Activated CD8-positive, alpha-beta T cell treated with anti-CD3 and anti-CD28 coated beads, Interleukin-2, amount 10 ng/mL, durations not matched to agents 7 days and 5 days (primary cell): Measurements from ENCODE around the gene ZGPAT. TPM values are rescaled to one million over a fixed set of nuclear protein-coding genes. Genes with fewer than 3 reads are reported as not detected.
A peak's percentile ranks its signal among the peaks of the same experiment; 100 is the strongest.

Experiments used
- ATAC-seq: fragments of 150-1000 bp; cut with Tn5 transposase; one replicate; pipeline ENCODE4 v1.10.0; 2021; ENCODE audit warnings: moderate library complexity
- CTCF ChIA-PET: fragments of 350-600 bp; sonication (Branson Sonifier 250); formaldehyde crosslinking; loops from one replicate; lab custom pipeline; 2021; ENCODE audit warnings: antibody characterized with exemption; lab: Charles Lee
- POLR2A ChIA-PET: fragments of 350-600 bp; sonication (Branson Sonifier 250); formaldehyde crosslinking; loops from one replicate; lab custom pipeline; 2021; ENCODE audit warnings: antibody characterized with exemption; lab: Charles Lee
- DNase-seq: peaks from one replicate; pipeline ENCODE4 v3.0.0-alpha.2; 2020
- H3K27ac Mint-ChIP-seq: one replicate; pipeline ENCODE4 v1.8.0; 2021; ENCODE audit warnings: mild to moderate bottlenecking, mixed read lengths
- H3K27me3 Mint-ChIP-seq: one replicate; pipeline ENCODE4 v1.8.0; 2021; ENCODE audit warnings: low read depth, mixed read lengths
- H3K36me3 Mint-ChIP-seq: one replicate; pipeline ENCODE4 v1.8.0; 2021; ENCODE audit warnings: low read depth, mixed read lengths
- H3K4me1 Mint-ChIP-seq: one replicate; pipeline ENCODE4 v1.8.0; 2021; ENCODE audit warnings: low read depth, mixed read lengths
- H3K4me3 Mint-ChIP-seq: one replicate; pipeline ENCODE4 v1.8.0; 2021; ENCODE audit warnings: mild to moderate bottlenecking, mixed read lengths
- H3K9me3 Mint-ChIP-seq: one replicate; pipeline ENCODE4 v1.8.0; 2022; ENCODE audit warnings: mixed read lengths; ENCODE audit not compliant: insufficient read depth
- total RNA-seq, 2 experiments: library from RNA; stranded (reverse); gene quantifications; one replicate each; pipeline ENCODE4 v1.2.3, GENCODE V29; 2021

ZGPAT gene
- total RNA-seq, 2 experiments from 2014 or later: 38.6 to 43.5 TPM

DNA sequence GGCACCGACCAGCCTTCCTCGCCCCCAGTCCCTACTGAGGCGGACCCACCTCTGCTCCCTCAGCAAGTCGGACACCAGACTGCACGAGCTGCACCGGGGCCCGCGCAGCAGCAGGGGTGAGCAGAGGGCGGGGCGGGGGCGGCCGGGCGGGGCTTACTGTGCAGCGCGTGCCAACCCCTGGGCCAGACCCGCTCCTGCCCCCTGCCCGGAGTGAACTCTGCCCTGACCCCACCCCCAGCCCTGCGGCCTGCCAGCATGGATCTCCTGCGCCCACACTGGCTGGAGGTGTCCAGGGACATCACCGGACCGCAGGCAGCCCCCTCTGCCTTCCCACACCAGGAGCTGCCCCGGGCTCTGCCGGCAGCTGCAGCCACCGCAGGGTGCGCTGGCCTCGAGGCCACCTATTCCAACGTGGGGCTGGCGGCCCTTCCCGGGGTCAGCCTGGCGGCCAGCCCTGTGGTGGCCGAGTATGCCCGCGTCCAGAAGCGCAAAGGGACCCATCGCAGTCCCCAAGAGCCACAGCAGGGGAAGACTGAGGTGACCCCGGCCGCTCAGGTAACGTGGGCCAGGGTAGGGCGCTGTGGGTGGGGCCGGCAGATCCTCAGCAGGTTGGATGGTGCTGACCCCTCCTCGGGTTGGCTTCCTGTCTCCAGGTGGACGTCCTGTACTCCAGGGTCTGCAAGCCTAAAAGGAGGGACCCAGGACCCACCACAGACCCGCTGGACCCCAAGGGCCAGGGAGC is 30.3 kb downstream of the ZGPAT start:
- peak; percentile 8 for ATAC-seq
- H3K4me1 Mint-ChIP-seq: peaks cover 29% of the 10 kb centered on the region
- ChIA-PET CTCF (interaction anchor here (5.3 kb wide), 1 partner anchor 31 kb away, joined by 70 read pairs; the partner anchor contains the start of genes ARFRP1 and ZGPAT), POLR2A (interaction anchor here (1.0 to 1.8 kb wide), 2 partner anchors 30 to 243 kb away, joined by 3 to 6 read pairs; partner anchors contain the start of genes ARFRP1, PRPF6 and ZGPAT)
- no peaks in the 10 kb centered on the region for H3K9me3 Mint-ChIP-seq
- H3K27me3 Mint-ChIP-seq: no peaks in the 10 kb centered on the region
- peaks cover 37% of the 10 kb centered on the region for H3K36me3 Mint-ChIP-seq
- peak; percentile 57 for DNase-seq
- peak overlapping the region; percentile 87 for H3K4me3 Mint-ChIP-seq
- no peak overlapping the region for H3K27ac Mint-ChIP-seq

GRCh38 chr20:63738687-63739129 is 30.9 kb downstream of the ZGPAT start:
- POLR2A ChIA-PET: interaction anchor here (1.8 kb wide), 1 partner anchor 31 kb away, joined by 6 read pairs; the partner anchor contains the start of genes ARFRP1 and ZGPAT
- Mint-ChIP-seq H3K27me3 (no peaks in the 10 kb centered on the region), H3K4me1 (peaks cover 24% of the 10 kb centered on the region), H3K27ac (no peak overlapping the region), H3K36me3 (peaks cover 37% of the 10 kb centered on the region), H3K9me3 (no peaks in the 10 kb centered on the region), H3K4me3 (peak overlapping the region; percentile 87)
- DNase-seq: peak; percentile 50
- CTCF ChIA-PET: interaction anchor here (5.3 kb wide), 1 partner anchor 32 kb away, joined by 70 read pairs; the partner anchor contains the start of genes ARFRP1 and ZGPAT
- ATAC-seq: no peak

DNA sequence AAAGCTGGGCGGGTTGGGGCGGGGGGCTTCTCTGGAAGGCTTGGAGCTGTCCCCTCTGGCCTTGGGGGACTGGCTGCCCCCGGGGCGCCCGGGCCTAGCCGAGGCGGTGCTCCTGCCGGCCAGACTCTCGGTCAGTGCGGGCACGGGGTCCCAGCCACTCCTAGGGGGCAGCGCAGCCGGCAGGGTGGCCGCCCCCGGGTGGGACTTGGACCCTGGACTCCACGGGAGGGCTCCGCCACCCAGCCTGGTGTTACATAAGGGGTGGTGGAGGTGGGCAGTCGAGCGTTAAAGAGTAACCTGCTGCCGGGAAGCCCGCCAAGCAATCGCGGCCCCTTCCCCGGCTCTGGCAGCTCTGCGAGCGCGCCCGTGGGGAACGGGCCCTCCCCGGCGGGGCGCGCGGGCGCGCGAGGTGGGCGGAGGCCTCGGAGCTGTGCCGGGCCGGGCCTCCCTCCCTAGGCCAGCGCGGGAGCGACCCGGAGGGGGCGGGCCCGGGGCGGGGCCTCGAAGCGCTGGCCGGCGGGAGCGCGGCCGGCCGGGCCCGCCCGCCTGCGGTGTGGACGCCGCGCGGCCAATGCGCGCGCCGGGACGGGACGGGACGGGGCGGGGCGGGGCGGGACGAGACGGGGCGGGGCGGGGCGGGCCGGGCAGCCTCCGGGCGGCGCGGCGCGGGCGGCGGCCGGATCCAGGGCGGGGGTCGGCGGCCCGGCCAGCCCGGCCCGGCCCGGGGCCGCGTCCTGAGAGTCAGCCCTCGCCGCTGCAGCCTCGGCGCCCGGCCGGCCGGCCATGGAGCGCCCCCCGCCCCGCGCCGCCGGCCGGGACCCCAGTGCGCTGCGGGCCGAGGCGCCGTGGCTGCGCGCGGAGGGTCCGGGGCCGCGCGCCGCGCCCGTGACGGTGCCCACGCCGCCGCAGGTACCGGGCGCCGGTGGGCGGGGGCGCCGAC is 31.6 kb downstream of the ZGPAT start, which contains the start of gene SLC2A4RG:
Gene SLC2A4RG, plus strand, starts transcription at position 647 of the 940 bp plus-strand sequence. Its CDS starts 137 bp downstream, at position 784.
- Mint-ChIP-seq H3K27me3 (no peaks in the 10 kb centered on the region), H3K36me3 (peaks cover 32% of the 10 kb centered on the region), H3K9me3 (no peaks in the 10 kb centered on the region), H3K4me3 (peak within 1 kb of the TSS; percentile 87), H3K4me1 (peaks cover 19% of the 10 kb centered on the region), H3K27ac (no peak within 1 kb of the TSS)
- CTCF ChIA-PET: interaction anchor here (5.3 kb wide), 1 partner anchor 32 kb away, joined by 70 read pairs; the partner anchor contains the start of genes ARFRP1 and ZGPAT
- ATAC-seq (peak; percentile 51), DNase-seq (peak; percentile 71)
- POLR2A ChIA-PET: interaction anchor here (1.8 kb wide), 1 partner anchor 32 kb away, joined by 6 read pairs; the partner anchor contains the start of genes ARFRP1 and ZGPAT

- H3K4me3 Mint-ChIP-seq: peak overlapping the region; percentile 60
- peak; percentile 5 for ATAC-seq
- no peaks in the 10 kb centered on the region for H3K9me3 Mint-ChIP-seq
- ChIA-PET POLR2A (interaction anchor here (1.1 to 1.8 kb wide), 3 partner anchors 9 to 32 kb away, joined by 3 to 14 read pairs (median 5); partner anchors contain the start of genes ARFRP1 and ZGPAT), CTCF (interaction anchor here (0.9 to 1.7 kb wide), 5 partner anchors 11 to 124 kb away, joined by 3 to 15 read pairs (median 4); partner anchors contain the start of genes ARFRP1, TPD52L2 and ZGPAT)
- peaks cover 19% of the 10 kb centered on the region for H3K4me1 Mint-ChIP-seq
- peaks cover 29% of the 10 kb centered on the region for H3K36me3 Mint-ChIP-seq
- H3K27ac Mint-ChIP-seq: no peak overlapping the region
- peak; percentile 63 for DNase-seq
- H3K27me3 Mint-ChIP-seq: no peaks in the 10 kb centered on the region
These were observed 32.3 kb downstream of the ZGPAT start for GRCh38 chr20:63740070-63740626.

DNA sequence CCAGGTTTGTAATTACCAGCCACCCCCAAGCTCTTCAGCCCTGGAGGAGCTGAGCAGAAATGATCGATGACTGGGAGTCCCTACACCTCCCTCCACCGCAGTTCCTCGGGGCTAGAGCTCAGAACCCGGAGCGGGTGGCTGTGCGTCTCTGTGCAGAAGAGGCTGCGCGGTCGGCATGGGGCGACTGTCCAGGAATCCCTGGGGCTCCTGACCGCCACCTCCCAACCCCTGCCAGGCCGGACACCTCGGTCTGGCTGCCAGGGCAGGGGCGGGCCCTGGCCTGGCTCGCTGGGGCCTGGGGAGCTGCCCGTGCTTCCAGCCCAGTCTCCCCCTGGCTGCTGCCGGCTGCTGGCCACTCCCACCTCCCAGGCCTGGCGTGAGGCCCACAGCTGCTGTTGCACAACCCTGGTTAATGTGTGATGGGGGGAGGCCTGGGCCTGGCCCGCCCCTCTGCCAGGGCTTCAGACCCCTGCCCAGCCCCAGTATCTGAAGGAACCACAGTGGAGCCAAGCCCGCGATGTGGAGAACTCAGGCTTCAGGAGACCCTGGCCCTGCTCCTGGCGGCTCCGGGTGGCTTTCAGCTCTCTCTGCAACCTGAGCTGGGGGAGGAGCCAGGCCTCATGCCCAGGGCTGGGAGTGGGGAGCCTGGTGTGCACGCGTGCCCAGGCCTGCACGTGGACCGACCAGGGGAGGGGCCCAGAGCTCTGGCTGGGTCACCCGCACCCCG is 33.0 kb downstream of the ZGPAT start:
- Mint-ChIP-seq H3K27ac (peak overlapping the region; percentile 30), H3K36me3 (peaks cover 24% of the 10 kb centered on the region), H3K27me3 (no peaks in the 10 kb centered on the region), H3K9me3 (no peaks in the 10 kb centered on the region), H3K4me3 (peak overlapping the region; percentile 60), H3K4me1 (peaks cover 13% of the 10 kb centered on the region)
- CTCF ChIA-PET: interaction anchor here (0.9 to 1.7 kb wide), 5 partner anchors 10 to 124 kb away, joined by 3 to 15 read pairs (median 4); partner anchors contain the start of genes ARFRP1, TPD52L2 and ZGPAT
- peak; percentile 62 for DNase-seq
- POLR2A ChIA-PET: interaction anchor here (1.1 to 1.8 kb wide), 3 partner anchors 9 to 33 kb away, joined by 3 to 14 read pairs (median 5); partner anchors contain the start of genes ARFRP1 and ZGPAT
- ATAC-seq: peak; percentile 4

DNA sequence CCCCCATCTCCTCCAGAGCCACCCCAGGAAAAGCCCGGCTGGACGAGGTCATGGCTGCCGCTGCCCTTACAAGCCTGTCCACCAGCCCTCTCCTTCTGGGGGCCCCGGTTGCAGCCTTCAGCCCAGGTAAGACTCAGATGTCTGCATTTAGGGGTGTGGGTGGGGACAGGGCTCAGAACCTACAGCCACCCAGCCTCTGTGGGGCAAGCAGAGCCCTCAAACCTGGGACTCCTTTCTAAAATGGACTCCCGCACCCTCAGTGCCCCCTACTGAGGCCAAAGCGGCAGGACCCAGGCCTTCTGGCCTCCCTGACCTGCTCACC is 33.5 kb downstream of the ZGPAT start:
- H3K9me3 Mint-ChIP-seq: no peaks in the 10 kb centered on the region
- peak overlapping the region; percentile 60 for H3K4me3 Mint-ChIP-seq
- ATAC-seq: no peak

DNA sequence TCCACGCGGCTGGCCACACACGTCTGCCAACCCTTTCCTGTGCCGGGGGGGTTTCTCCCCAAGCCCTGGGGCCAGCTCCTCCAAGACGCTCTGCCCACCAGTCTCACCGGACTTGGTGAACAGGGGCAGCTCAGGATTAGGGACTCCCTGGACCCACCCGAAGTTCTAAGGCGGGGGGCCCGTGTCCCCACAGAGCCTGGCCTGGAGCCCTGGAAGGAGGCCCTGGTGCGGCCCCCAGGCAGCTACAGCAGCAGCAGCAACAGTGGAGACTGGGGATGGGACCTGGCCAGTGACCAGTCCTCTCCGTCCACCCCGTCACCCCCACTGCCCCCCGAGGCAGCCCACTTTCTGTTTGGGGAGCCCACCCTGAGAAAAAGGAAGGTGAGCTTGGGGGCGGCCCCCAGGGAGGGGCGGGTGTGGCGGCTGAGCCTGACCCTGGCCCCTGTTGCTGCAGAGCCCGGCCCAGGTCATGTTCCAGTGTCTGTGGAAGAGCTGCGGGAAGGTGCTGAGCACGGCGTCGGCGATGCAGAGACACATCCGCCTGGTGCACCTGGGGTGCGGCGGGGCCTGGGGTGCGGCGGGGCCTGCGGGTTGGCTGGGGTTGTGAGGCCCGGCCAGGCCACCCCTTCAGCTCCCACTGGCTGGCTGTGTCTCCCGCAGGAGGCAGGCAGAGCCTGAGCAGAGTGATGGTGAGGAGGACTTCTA is 34.0 kb downstream of the ZGPAT start:
- Mint-ChIP-seq H3K36me3 (peaks cover 14% of the 10 kb centered on the region), H3K9me3 (no peaks in the 10 kb centered on the region), H3K4me1 (peaks cover 4% of the 10 kb centered on the region), H3K27ac (no peak overlapping the region), H3K4me3 (peak overlapping the region; percentile 60), H3K27me3 (no peaks in the 10 kb centered on the region)
- ATAC-seq (no peak), DNase-seq (no peak)
- ChIA-PET CTCF (interaction anchor here (1.7 kb wide), 1 partner anchor 35 kb away, joined by 15 read pairs; the partner anchor contains the start of genes ARFRP1 and ZGPAT), POLR2A (interaction anchor here (1.1 to 1.8 kb wide), 2 partner anchors 8 to 14 kb away, joined by 3 to 14 read pairs; no protein-coding TSS in a partner anchor)

More for the DNA sequence above, 33.5 kb downstream of the ZGPAT start:
- Mint-ChIP-seq H3K36me3 (peaks cover 19% of the 10 kb centered on the region), H3K4me1 (peaks cover 8% of the 10 kb centered on the region), H3K27me3 (no peaks in the 10 kb centered on the region), H3K27ac (no peak overlapping the region)
- no peak for DNase-seq
- ChIA-PET CTCF (interaction anchor here (1.2 to 1.7 kb wide), 4 partner anchors 11 to 123 kb away, joined by 3 to 15 read pairs (median 4); partner anchors contain the start of genes ARFRP1, TPD52L2 and ZGPAT), POLR2A (interaction anchor here (1.1 to 1.8 kb wide), 3 partner anchors 8 to 33 kb away, joined by 3 to 14 read pairs (median 5); partner anchors contain the start of genes ARFRP1 and ZGPAT)

- ChIA-PET POLR2A (interaction anchor here (0.9 kb wide), 1 partner anchor 32 kb away, joined by 3 read pairs; no protein-coding TSS in a partner anchor), CTCF (no interaction called here)
- Mint-ChIP-seq H3K36me3 (peaks cover 10% of the 10 kb centered on the region), H3K9me3 (no peaks in the 10 kb centered on the region), H3K4me1 (no peaks in the 10 kb centered on the region), H3K4me3 (no peak overlapping the region), H3K27ac (no peak overlapping the region), H3K27me3 (no peaks in the 10 kb centered on the region)
- ATAC-seq: no peak
- no peak for DNase-seq
These were observed 34.7 kb downstream of the ZGPAT start for GRCh38 chr20:63742381-63743024.

- peaks cover 10% of the 10 kb centered on the region for H3K36me3 Mint-ChIP-seq
- CTCF ChIA-PET: no interaction called here
- DNase-seq (no peak), ATAC-seq (no peak)
- H3K9me3 Mint-ChIP-seq: no peaks in the 10 kb centered on the region
- no peak overlapping the region for H3K27ac Mint-ChIP-seq
- POLR2A ChIA-PET: interaction anchor here (0.9 kb wide), 1 partner anchor 33 kb away, joined by 3 read pairs; no protein-coding TSS in a partner anchor
- no peaks in the 10 kb centered on the region for H3K4me1 Mint-ChIP-seq
- H3K27me3 Mint-ChIP-seq: no peaks in the 10 kb centered on the region
- H3K4me3 Mint-ChIP-seq: no peak overlapping the region
These were observed 35.6 kb downstream of the ZGPAT start for GRCh38 chr20:63743210-63743970.
